Hepatocyte (in vitro differentiated cells): ENCODE results near the gene GK. TPM values are rescaled to one million over a fixed set of nuclear protein-coding genes. Genes with fewer than 3 reads are reported as not detected.
A peak's percentile ranks its signal among the peaks of the same experiment; 100 is the strongest.

Experiments used
- DNase-seq: peaks from one replicate; pipeline ENCODE4 v3.0.0-alpha.2; 2016; ENCODE audit warnings: low spot score
- H2AFZ ChIP-seq: fragments of 200-600 bp; sonication (generic); 2 replicates; pipeline ENCODE4 v1.6.0; 2016; ENCODE audit warnings: antibody characterized with exemption, mild to moderate bottlenecking
- H3K27ac ChIP-seq: fragments of 200-600 bp; sonication (generic); 2 replicates; pipeline ENCODE4 v1.5.1; 2016; ENCODE audit warnings: mild to moderate bottlenecking
- H3K27me3 ChIP-seq: fragments of 200-600 bp; sonication (generic); 2 replicates; pipeline ENCODE4 v1.6.1; 2016
- H3K36me3 ChIP-seq: fragments of 200-600 bp; sonication (generic); replicated peaks from 2 replicates; pipeline ENCODE4 v1.5.1; 2016; ENCODE audit warnings: low read depth; ENCODE audit not compliant: insufficient read depth
- H3K4me1 ChIP-seq: fragments of 200-600 bp; sonication (generic); 2 replicates; pipeline ENCODE4 v1.5.1; 2016; ENCODE audit warnings: mild to moderate bottlenecking, moderate library complexity; ENCODE audit not compliant: insufficient read depth
- H3K4me2 ChIP-seq: fragments of 200-600 bp; sonication (generic); 2 replicates; pipeline ENCODE4 v1.6.0; 2016
- H3K4me3 ChIP-seq: fragments of 200-600 bp; sonication (generic); 2 replicates; pipeline ENCODE4 v1.5.1; 2016; ENCODE audit warnings: mild to moderate bottlenecking
- H3K79me2 ChIP-seq: fragments of 200-600 bp; sonication (generic); 2 replicates; pipeline ENCODE4 v1.6.0; 2017; ENCODE audit warnings: mild to moderate bottlenecking
- H3K9me2 ChIP-seq: fragments of 200-600 bp; sonication (generic); replicated peaks from 2 replicates; pipeline ENCODE4 v1.6.0; 2017; ENCODE audit warnings: mild to moderate bottlenecking; ENCODE audit not compliant: insufficient read depth
- H3K9me3 ChIP-seq: fragments of 200-600 bp; sonication (generic); 2 replicates; pipeline ENCODE4 v1.5.1; 2016; ENCODE audit warnings: low read depth, mild to moderate bottlenecking
- H4K20me1 ChIP-seq: fragments of 200-600 bp; sonication (generic); 2 replicates; pipeline ENCODE4 v1.6.0; 2016; ENCODE audit warnings: mild to moderate bottlenecking; ENCODE audit not compliant: insufficient read depth, poor library complexity, severe bottlenecking
- EZH2 ChIP-seq: fragments of 200-600 bp; sonication (generic); IDR thresholded peaks from 2 replicates; pipeline ENCODE4 v1.6.1; 2016; ENCODE audit warnings: antibody characterized with exemption, mild to moderate bottlenecking, borderline replicate concordance
- EZH2phosphoT487 ChIP-seq: fragments of 200-600 bp; sonication (generic); IDR thresholded peaks from one replicate; pipeline ENCODE4 v1.6.1; 2018; ENCODE audit warnings: antibody characterized with exemption, mild to moderate bottlenecking, low read depth, moderate library complexity; ENCODE audit not compliant: unreplicated experiment, severe bottlenecking
- WGBS: methylation state at CpG from one replicate; pipeline ENCODE4 v1.1.6; 2016; ENCODE audit warnings: low lambda C conversion rate; ENCODE audit errors: missing lambda C conversion rate; 5-methylcytosine and 5-hydroxymethylcytosine counted together
- polyA plus RNA-seq: library from polyadenylated mRNA; unstranded; fragments of >200 nt; fragmentation: Nextera tagmentation; extraction: Ambion mirVana; gene quantifications from 2 replicates; pipeline ENCODE4 v1.2.1, GENCODE V29; 2016
- total RNA-seq: library from RNA; depleted of rRNA; stranded (reverse); fragments of >200 nt; gene quantifications from 2 replicates; pipeline ENCODE4 v1.2.3, GENCODE V29; 2014
- TF ChIP-seq, protein P1 (sequence below): fragments of 200-600 bp; sonication (generic); IDR thresholded peaks from 2 replicates; pipeline ENCODE4 v1.5.1; 2016; ENCODE audit warnings: antibody characterized with exemption, mild to moderate bottlenecking; ENCODE audit not compliant: poor library complexity

GK gene
- total and polyA plus RNA-seq, 2 experiments from 2014 or later, result 18.5 to 30.3 TPM

DNA sequence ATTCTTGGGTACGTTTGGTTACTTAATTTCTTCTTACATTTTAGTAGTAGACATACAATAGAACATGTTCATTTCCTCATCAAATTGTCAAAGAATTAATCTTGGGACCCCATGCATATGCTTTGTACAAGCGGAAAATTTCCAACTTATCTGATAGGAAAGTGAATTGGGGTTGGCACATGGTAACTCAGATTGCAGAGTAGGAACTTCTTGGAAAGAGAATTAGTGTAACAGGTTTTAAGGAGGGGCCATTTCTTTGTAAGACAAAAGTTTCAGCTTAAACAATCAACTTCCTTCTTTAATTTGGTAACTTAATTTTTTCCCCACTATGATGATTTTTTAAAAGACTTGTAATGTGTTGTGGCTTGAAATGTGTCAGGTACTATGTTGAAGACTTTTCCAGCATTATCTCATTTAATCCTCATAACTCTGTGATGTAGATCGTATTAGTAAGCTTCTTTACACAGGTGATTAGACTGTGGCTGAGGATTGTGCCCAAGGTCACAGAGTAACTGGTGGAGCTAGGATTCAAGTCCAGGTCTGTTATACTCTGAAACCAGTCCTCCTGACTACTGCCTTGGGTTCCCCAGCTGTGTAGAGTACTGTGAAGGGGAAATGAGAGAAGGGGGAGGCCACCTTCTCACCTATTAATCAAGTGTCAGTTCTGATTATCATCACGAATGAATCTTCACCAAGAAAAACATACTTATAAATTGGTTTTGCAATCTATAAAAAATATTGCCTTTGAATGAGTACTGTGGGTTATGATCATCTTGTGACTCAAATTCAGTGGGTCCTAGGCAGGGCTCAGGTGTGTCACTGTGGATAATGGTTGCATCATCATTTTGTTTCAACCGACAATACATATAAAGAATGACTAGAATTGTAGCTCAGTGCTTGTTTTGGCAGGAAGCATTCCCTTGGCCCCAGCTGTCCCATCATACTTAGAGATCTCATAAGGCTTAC lies 4.3 kb downstream of the GK start:
- 83% methylated on average over 5 of the region's 5 CpGs for WGBS
- peak overlapping the region; percentile 52 for H3K27ac ChIP-seq
- H3K79me2 ChIP-seq, result peaks cover 3% of the 10 kb centered on the region

DNA sequence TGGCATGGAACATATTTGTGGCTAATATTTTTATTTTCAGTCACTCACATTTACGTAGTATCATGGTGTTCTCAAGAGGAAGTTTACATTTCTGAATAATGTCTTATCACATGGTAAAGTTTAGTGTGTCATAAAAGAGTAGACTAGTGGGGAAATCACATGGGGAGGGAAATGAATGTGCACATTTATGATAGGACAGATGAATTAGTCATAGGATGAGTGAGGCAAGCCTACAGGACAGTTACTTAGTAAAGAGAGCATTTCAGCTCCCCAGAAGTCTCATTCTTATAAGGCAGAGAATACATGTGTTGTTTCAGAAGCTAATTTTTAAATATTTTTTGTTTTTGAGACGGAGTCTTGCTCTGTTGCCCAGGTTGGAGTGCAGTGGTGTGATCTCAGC lies 6.2 kb downstream of the GK start:
- Histone ChIP-seq H3K9me3 (no peaks in the 10 kb centered on the region), H3K36me3 (no peaks in the 10 kb centered on the region), H3K4me1 (no peaks in the 10 kb centered on the region), H3K79me2 (peaks cover 3% of the 10 kb centered on the region), H3K4me2 (no peak overlapping the region), H2AFZ (no peak overlapping the region), H4K20me1 (no peaks in the 10 kb centered on the region), H3K4me3 (no peak overlapping the region), H3K9me2 (no peaks in the 10 kb centered on the region), H3K27me3 (no peaks in the 10 kb centered on the region), H3K27ac (peak overlapping the region; percentile 74)
- TF ChIP-seq EZH2phosphoT487 (no peak), EZH2 (no peak)
- TF ChIP-seq, protein P1, sequence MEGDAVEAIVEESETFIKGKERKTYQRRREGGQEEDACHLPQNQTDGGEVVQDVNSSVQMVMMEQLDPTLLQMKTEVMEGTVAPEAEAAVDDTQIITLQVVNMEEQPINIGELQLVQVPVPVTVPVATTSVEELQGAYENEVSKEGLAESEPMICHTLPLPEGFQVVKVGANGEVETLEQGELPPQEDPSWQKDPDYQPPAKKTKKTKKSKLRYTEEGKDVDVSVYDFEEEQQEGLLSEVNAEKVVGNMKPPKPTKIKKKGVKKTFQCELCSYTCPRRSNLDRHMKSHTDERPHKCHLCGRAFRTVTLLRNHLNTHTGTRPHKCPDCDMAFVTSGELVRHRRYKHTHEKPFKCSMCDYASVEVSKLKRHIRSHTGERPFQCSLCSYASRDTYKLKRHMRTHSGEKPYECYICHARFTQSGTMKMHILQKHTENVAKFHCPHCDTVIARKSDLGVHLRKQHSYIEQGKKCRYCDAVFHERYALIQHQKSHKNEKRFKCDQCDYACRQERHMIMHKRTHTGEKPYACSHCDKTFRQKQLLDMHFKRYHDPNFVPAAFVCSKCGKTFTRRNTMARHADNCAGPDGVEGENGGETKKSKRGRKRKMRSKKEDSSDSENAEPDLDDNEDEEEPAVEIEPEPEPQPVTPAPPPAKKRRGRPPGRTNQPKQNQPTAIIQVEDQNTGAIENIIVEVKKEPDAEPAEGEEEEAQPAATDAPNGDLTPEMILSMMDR, result no peak
- peak; percentile 31 for DNase-seq
- 80% methylated on average over 2 of the region's 2 CpGs for WGBS

More for the DNA sequence above, 4.3 kb downstream of the GK start:
- Histone ChIP-seq H3K9me3 (no peaks in the 10 kb centered on the region), H2AFZ (no peak overlapping the region), H3K4me2 (no peak overlapping the region), H3K27me3 (no peaks in the 10 kb centered on the region), H3K9me2 (no peaks in the 10 kb centered on the region), H3K4me1 (no peaks in the 10 kb centered on the region), H3K4me3 (no peak overlapping the region), H3K36me3 (no peaks in the 10 kb centered on the region), H4K20me1 (no peaks in the 10 kb centered on the region)
- TF ChIP-seq EZH2phosphoT487, result no peak
- TF ChIP-seq, protein P1, result no peak
- no peak for TF ChIP-seq EZH2
- no peak for DNase-seq

GRCh38 chrX:30661228-30661627 lies 8.0 kb downstream of the GK start:
- no peak for DNase-seq
- H2AFZ ChIP-seq, result no peak overlapping the region
- H3K79me2 ChIP-seq, result peaks cover 1% of the 10 kb centered on the region
- no peak overlapping the region for H3K4me3 ChIP-seq
- TF ChIP-seq EZH2phosphoT487, result no peak
- TF ChIP-seq, protein P1, result no peak
- no peak for TF ChIP-seq EZH2
- no peaks in the 10 kb centered on the region for H3K4me1 ChIP-seq
- H4K20me1 ChIP-seq, result no peaks in the 10 kb centered on the region
- H3K9me3 ChIP-seq, result no peaks in the 10 kb centered on the region
- H3K9me2 ChIP-seq, result no peaks in the 10 kb centered on the region
- H3K4me2 ChIP-seq, result no peak overlapping the region
- no peaks in the 10 kb centered on the region for H3K36me3 ChIP-seq
- H3K27ac ChIP-seq, result no peak overlapping the region
- WGBS, result 95% methylated on average over 6 of the region's 6 CpGs
- H3K27me3 ChIP-seq, result no peaks in the 10 kb centered on the region
